ENCODE data around the gene AQP7.
A peak's percentile ranks its signal among the peaks of the same experiment; 100 is the strongest.
"Not testable (repeated sequence)": the region's sequence is repeated elsewhere in the genome, so short reads cannot be mapped to it uniquely, and the experiment has no call there.

AQP7 gene

DNA sequence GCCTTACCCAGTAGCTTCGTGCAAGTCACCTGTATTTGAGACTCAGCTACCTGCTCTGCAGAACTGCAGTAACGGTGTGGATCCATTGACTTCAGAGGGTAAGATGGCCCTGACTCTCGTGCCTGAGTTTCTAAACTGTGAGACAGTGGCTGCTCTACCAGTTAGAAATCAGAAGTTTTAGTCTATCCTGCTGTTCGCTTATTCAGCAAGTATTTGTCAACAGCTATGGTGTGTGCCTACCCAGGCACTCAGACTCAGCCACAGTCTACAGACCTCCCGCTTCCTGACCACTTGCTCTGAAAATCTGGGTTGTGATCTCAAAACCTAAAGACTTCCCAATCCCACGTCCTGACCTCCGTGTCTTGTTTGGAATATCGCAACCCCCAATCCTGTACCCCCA, 31.5 kb upstream of the AQP7 start:
- no peak for DNase-seq (ENCODE audit: low read depth in 3 of 3)

- no peak for DNase-seq (ENCODE audit: low read depth in 3 of 3)
These were observed 29.1 kb upstream of the AQP7 start for GRCh38 chr9:33431420-33431819.

GRCh38 chr9:33430942-33431341, 28.6 kb upstream of the AQP7 start:
- DNase-seq (ENCODE audit: low read depth in 3 of 3), result no peak

- DNase-seq (ENCODE audit: low read depth in 3 of 3), result no peak
These were observed 27.1 kb upstream of the AQP7 start for GRCh38 chr9:33429256-33429985.

- DNase-seq (ENCODE audit: low read depth in 3 of 3), result no peak
These were observed 24.5 kb upstream of the AQP7 start for GRCh38 chr9:33426843-33427293.

GRCh38 chr9:33425128-33425533, 22.8 kb upstream of the AQP7 start:
- DNase-seq (ENCODE audit: low read depth in 3 of 3), result no peak

DNA sequence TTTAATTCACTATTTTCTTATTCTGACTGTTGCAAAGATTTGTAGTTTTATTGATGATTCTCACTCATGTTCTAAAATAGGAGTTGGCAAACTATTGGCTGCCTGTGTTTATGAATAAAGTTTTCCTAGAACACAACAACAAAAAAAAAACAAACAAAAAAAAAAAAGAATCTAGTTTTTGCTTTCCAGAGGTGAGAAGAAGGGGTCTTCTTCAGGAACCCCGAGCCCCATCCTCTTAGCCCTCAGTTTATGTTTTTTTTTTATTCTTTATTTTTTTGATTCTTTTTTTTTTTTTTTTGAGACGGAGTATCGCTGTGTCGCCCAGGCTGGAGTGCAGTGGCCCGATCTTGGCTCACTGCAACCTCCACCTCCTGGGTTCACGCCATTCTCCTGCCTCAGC, 22.1 kb upstream of the AQP7 start:
- not testable (repeated sequence) for DNase-seq (ENCODE audit: low read depth in 3 of 3)

GRCh38 chr9:33424043-33424442, 21.7 kb upstream of the AQP7 start:
- not testable (repeated sequence) for DNase-seq (ENCODE audit: low read depth in 3 of 3)

DNA sequence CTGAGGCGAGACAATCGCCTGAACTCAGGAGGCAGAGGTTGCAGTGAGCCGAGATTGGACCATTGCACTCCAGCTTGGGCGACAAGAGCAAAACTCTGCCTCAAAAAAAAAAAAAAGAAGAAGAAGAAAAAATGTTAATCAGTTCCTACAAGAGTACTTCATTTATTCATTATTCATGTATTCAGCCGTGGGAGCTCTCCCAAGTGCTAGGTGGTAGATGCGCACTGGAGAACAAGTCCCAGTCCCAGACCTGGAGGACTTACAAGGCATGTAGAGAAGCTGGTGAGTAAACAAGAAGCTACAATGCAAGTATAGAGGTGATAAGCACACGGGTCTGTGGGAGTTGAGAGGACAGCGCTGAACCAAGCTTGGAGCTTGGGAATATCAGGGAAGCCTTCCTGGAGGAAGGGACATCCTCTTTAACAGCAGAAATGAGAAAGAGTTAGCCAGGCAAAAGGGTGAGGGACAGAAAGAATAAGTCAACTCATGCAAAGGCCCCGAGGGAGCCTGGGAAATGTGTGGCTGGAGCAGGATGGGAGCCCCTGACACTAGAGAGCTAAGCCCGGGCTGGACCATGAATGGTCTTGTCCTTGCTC, 17.4 kb upstream of the AQP7 start:
- DNase-seq (ENCODE audit: low read depth in 3 of 3), result no peak

- no peak for DNase-seq (ENCODE audit: low read depth in 3 of 3)
These were observed 15.7 kb upstream of the AQP7 start for GRCh38 chr9:33418090-33418489.

DNA sequence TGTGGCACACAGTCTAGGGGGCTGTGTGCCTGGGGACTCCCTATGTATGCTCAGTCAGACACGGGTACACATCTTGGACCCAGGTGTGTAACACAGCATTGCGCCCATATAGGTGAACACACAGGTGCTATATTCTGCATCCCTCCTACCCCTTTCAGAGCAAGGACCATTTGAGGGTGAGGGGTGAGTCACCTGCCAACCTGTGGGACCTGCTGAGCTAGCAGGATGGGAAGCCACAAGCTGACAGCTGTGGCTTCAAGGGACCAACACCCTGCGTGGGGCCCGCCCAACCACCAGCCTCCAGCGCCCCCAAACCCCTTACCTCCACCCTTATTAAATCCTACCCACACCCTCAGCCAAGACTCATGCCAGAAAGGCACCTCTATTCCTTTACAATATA, 14.6 kb upstream of the AQP7 start:
- no peak for DNase-seq (ENCODE audit: low read depth in 3 of 3)

GRCh38 chr9:33415501-33416038, 13.2 kb upstream of the AQP7 start:
- peak; percentile 60 to 93 (median 66) for DNase-seq (ENCODE audit: low read depth in 3 of 3)

DNA sequence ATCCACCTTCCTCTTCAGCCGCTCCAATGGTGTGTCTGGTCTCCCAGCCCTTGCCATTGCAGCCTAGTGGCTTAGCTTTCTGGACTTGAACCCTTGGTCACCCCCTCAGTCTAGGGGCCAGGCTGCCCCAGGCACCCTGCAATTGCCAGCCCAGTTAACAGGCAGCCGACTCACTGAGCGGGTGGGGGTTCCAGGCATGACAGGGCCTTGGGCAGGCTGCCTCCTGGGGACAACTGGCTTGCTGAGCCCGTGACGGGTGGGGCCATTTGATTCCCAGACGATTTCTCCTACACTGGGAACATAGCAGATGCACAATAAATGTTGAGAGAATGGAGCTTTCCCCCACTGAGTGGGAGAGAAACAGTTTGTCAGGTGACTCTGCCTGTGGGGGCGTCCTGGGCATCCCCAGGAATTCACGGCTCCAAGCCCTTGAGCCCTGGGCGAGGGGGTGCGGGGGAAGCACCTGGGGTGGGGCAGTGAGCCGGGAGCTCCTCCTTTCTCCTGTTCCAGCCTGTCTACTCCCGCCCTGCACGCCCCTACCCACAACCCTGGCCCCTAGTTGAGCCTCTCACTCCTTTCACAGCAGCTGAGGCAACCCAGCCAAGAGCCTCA, 12.6 kb upstream of the AQP7 start:
- DNase-seq (ENCODE audit: low read depth in 3 of 3), result no peak

- no peak for DNase-seq (ENCODE audit: low read depth in 3 of 3)
These were observed 11.9 kb upstream of the AQP7 start for GRCh38 chr9:33414268-33414667.

DNA sequence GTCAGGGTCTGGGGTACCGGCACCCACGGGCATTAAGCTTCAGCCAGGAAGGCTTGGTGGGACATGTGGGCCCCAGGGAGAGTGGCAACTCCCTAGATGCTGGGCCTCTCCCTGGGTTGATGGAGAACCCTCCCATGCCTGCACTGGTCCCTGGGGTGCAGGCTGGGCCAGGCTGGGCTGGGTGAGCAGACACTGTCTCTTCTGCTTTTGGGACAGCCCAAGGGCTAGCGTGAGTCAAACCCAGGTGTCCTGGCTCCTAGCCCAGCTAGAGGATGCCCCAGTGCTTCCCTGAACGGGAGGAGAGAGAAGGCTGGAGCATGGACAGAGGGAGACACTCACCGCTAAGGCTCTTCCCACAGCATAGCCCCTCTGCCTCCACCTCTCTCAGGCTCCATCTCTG, 5.7 kb upstream of the AQP7 start:
- no peak for DNase-seq (ENCODE audit: low read depth in 3 of 3)

DNA sequence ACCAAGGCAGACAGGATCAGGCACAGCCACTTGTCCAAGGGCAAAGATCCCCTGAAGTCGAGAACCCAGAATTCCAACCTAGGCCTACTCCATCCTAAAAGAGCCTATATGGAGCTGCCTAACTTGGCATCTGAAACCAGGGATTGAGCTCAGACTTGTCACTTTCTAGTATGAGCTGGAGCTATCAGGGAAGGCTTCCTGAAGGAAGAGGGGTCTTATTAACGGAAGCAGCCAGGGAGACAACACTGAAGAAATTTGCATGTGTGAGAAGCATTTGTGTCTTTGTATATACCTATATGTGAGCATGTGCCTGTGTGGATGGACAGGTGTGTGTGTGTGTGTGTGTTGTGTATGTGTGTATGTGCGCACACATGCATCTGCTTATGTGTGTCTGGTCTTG, 4.7 kb upstream of the AQP7 start:
- DNase-seq (ENCODE audit: low read depth in 3 of 3), result no peak

DNA sequence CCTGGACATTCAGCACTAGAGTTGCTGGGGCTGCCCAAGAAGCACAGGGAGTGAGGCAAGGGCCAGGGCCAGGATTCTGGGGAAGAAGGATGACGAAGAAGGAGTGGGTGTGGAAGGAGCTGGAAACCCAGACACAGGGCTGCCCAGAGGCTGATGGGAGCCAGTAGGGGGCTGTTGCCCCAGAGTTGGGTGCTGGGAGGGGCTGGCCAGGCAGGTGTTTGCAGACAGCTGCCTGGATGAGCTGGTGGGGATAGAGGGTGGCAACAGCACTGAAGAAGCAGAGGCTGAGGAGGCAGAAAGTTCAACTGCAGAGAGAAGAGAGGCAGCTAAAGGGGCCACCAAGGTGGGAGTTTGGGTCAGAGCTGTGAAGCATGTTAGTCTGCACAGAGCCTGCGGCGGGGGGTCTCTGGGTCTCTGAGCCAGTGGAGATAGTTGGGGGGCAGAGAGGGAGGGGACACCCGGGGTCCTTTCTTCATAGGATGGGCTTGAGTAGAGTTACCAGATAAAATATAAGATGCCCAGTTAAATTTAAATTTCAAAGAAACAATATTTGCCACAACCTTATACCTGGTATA, 2.5 kb upstream of the AQP7 start:
- DNase-seq (ENCODE audit: low read depth in 3 of 3), result no peak

- DNase-seq (ENCODE audit: low read depth in 3 of 3), result no peak
These were observed 1.8 kb upstream of the AQP7 start for GRCh38 chr9:33403941-33404787.

GRCh38 chr9:33401809-33402208, 559 bp downstream of the AQP7 start:
- DNase-seq (ENCODE audit: low read depth in 3 of 3), result not testable (repeated sequence)

GRCh38 chr9:33399047-33399446, 3.3 kb downstream of the AQP7 start:
- DNase-seq (ENCODE audit: low read depth in 3 of 3), result not testable (repeated sequence)

DNA sequence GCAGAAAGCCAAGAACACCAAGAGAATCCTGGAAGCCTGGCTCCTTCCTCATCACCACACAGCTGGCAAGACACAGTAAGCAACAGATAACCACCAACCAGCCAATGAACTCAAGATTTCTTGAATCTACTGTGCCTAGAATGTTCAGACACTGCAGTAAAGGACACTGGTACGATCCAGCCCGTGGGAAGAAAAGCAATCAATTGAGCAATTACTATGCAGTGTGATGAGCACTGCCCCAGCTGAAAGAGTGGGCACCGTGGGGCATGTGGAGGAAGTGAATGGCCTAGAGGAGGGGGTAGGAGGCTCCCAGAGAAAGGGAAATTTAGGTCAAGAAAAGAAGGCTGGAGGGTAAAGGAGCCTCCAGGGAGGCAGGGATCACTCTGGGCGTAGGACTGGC, 4.6 kb downstream of the AQP7 start:
- DNase-seq (ENCODE audit: low read depth in 3 of 3), result not testable (repeated sequence)
